GM23338 (cell line): Measurements from ENCODE around the gene PBLD.

Source experiments
- CREB1 ChIP-seq: fragments of 250-450 bp; sonication (Bioruptor Pico); IDR thresholded peaks from 2 replicates; pipeline ENCODE4 v1.5.0; 2020; ENCODE audit warnings: low read depth, mild to moderate bottlenecking, moderate library complexity
- CTCF ChIP-seq, 2 experiments: fragments of 200-600 bp in 1 of 2; sonication (generic) in 1 of 2; conservative IDR thresholded peaks; 2 replicates each; pipeline versions ENCODE4 v1.5.1 to v1.6.1; 2016 to 2017; ENCODE audit warnings: antibody characterized with exemption in 2 of 2, low read depth in 2 of 2, mild to moderate bottlenecking in 2 of 2, moderate library complexity in 1 of 2
- ETS1 ChIP-seq: IDR thresholded peaks from 2 replicates; pipeline ENCODE4 v1.6.1; 2016; ENCODE audit warnings: antibody characterized with exemption
- EZH2 ChIP-seq: fragments of 200-600 bp; sonication (generic); IDR thresholded peaks from one replicate; pipeline ENCODE4 v1.8.0; 2017; ENCODE audit warnings: antibody characterized with exemption, mild to moderate bottlenecking, low read depth; ENCODE audit not compliant: unreplicated experiment
- EZH2phosphoT487 ChIP-seq: fragments of 200-600 bp; sonication (generic); IDR thresholded peaks from one replicate; pipeline ENCODE4 v1.8.1; 2018; ENCODE audit warnings: antibody characterized with exemption; ENCODE audit not compliant: unreplicated experiment
- JUNB ChIP-seq: IDR thresholded peaks from one replicate; pipeline ENCODE4 v1.6.1; 2016; ENCODE audit warnings: antibody characterized with exemption; ENCODE audit not compliant: unreplicated experiment
- NANOG ChIP-seq: IDR thresholded peaks from 2 replicates; pipeline ENCODE4 v1.6.1; 2016; ENCODE audit warnings: antibody characterized with exemption, borderline replicate concordance
- POLR2AphosphoS5 ChIP-seq: IDR thresholded peaks from 2 replicates; pipeline ENCODE4 v1.6.1; 2016; ENCODE audit warnings: antibody characterized with exemption, low read depth
- ZNF114 ChIP-seq: fragments of 250-450 bp; sonication (Bioruptor Pico); IDR thresholded peaks from 2 replicates; pipeline ENCODE4 v1.5.0; 2020; ENCODE audit warnings: mild to moderate bottlenecking, moderate library complexity
- TF ChIP-seq, protein P1 (sequence below): IDR thresholded peaks from one replicate; pipeline ENCODE4 v1.6.1; 2018; ENCODE audit warnings: antibody characterized with exemption; ENCODE audit not compliant: unreplicated experiment

- TF ChIP-seq EZH2 (no peak), CTCF (conservative IDR thresholded peaks at IDR 0.05; ENCODE audit: low read depth in 2 of 2) (no peak), POLR2AphosphoS5 (no peak), EZH2phosphoT487 (no peak), ZNF114 (CRISPR knock-in tag) (no peak), NANOG (no peak), ETS1 (no peak), JUNB (no peak), CREB1 (no peak)
- TF ChIP-seq, protein P1, sequence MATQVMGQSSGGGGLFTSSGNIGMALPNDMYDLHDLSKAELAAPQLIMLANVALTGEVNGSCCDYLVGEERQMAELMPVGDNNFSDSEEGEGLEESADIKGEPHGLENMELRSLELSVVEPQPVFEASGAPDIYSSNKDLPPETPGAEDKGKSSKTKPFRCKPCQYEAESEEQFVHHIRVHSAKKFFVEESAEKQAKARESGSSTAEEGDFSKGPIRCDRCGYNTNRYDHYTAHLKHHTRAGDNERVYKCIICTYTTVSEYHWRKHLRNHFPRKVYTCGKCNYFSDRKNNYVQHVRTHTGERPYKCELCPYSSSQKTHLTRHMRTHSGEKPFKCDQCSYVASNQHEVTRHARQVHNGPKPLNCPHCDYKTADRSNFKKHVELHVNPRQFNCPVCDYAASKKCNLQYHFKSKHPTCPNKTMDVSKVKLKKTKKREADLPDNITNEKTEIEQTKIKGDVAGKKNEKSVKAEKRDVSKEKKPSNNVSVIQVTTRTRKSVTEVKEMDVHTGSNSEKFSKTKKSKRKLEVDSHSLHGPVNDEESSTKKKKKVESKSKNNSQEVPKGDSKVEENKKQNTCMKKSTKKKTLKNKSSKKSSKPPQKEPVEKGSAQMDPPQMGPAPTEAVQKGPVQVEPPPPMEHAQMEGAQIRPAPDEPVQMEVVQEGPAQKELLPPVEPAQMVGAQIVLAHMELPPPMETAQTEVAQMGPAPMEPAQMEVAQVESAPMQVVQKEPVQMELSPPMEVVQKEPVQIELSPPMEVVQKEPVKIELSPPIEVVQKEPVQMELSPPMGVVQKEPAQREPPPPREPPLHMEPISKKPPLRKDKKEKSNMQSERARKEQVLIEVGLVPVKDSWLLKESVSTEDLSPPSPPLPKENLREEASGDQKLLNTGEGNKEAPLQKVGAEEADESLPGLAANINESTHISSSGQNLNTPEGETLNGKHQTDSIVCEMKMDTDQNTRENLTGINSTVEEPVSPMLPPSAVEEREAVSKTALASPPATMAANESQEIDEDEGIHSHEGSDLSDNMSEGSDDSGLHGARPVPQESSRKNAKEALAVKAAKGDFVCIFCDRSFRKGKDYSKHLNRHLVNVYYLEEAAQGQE, result no peak
Observed at GRCh38 chr10:68302871-68303270, 29.9 kb downstream of the PBLD start.
